ENCODE results near the gene RGS5.

DNA sequence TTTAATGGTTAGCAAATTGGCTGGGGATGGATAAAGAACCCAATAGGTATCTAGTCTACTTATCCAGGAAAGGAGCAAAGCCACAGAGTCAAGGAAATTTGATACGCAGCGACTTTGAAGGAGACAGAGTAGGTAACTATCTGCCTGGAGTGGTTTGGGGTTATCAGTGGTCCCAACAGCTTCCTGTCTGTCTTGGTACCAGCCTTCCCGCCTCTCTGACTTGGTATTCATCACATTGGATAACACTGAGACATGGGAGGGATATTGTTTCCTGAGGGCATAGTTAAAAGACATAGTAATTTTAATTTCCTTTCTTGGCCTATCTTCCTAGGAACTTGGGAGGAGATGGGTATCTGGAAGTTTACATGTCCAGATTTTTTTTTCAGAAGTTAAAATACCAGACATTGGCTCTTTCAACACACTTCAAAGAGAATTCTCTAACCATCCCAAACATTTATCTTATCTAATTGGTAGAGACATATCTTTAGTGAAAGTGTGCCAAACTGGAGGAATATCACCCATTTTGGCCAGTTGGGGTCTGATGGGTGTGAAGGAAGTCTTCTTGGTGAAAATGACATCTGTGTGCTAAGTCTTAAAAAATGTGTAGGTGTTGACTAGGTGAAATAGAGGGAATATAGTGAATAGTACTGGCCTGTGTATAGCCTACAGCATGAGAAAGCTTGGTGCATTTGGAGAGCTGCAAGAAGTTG lies 65.0 kb downstream of the RGS5 start:
- TF ChIP-seq GATA2 (IDR thresholded peaks at IDR 0.05; ENCODE audit: insufficient read depth, insufficient read length, low read depth, low read length) (no peak), CTCF (IDR thresholded peaks at IDR 0.05; ENCODE audit: extremely low read depth in 1 of 2, insufficient read depth in 1 of 2, low read depth in 1 of 2, low read length in 2 of 2) (no peak), EZH2 (IDR thresholded peaks at IDR 0.05; ENCODE audit: borderline replicate concordance, low read depth, low read length, severe bottlenecking) (no peak)
